Measurements from ENCODE around the gene EIF5B.

EIF5B gene

GRCh38 chr2:99414566-99414965, 77.4 kb downstream of the EIF5B start:
- no peak for DNase-seq (ENCODE audit: low spot score)

GRCh38 chr2:99417396-99417795, 80.2 kb downstream of the EIF5B start:
- no peak for DNase-seq (ENCODE audit: low spot score)

- no peak for DNase-seq (ENCODE audit: low spot score)
Measured at GRCh38 chr2:99420031-99420430, 82.8 kb downstream of the EIF5B start.

GRCh38 chr2:99420751-99421299, 83.6 kb downstream of the EIF5B start:
- DNase-seq (ENCODE audit: low spot score), result no peak

- DNase-seq (ENCODE audit: low spot score), result no peak
Measured at GRCh38 chr2:99421469-99421868, 84.3 kb downstream of the EIF5B start.

- DNase-seq (ENCODE audit: low spot score), result no peak
Measured at GRCh38 chr2:99422599-99422998, 85.4 kb downstream of the EIF5B start.

GRCh38 chr2:99424371-99424770, 87.2 kb downstream of the EIF5B start:
- DNase-seq (ENCODE audit: low spot score), result no peak

GRCh38 chr2:99425022-99425421, 87.8 kb downstream of the EIF5B start:
- no peak for DNase-seq (ENCODE audit: low spot score)

- no peak for DNase-seq (ENCODE audit: low spot score)
Measured at GRCh38 chr2:99430614-99431291, 93.6 kb downstream of the EIF5B start.

- no peak for DNase-seq (ENCODE audit: low spot score)
Measured at GRCh38 chr2:99431587-99432275, 94.5 kb downstream of the EIF5B start.

- no peak for DNase-seq (ENCODE audit: low spot score)
Measured at GRCh38 chr2:99433340-99433739, 96.2 kb downstream of the EIF5B start.

GRCh38 chr2:99436874-99437273, 99.7 kb downstream of the EIF5B start:
- DNase-seq (ENCODE audit: low spot score), result no peak

GRCh38 chr2:99439971-99440505, 102.8 kb downstream of the EIF5B start:
- no peak for DNase-seq (ENCODE audit: low spot score)

GRCh38 chr2:99442837-99443236, 105.6 kb downstream of the EIF5B start:
- DNase-seq (ENCODE audit: low spot score), result no peak

- DNase-seq (ENCODE audit: low spot score), result no peak
Measured at GRCh38 chr2:99444222-99444621, 107.0 kb downstream of the EIF5B start.

GRCh38 chr2:99445065-99445464, 107.9 kb downstream of the EIF5B start:
- no peak for DNase-seq (ENCODE audit: low spot score)

- no peak for DNase-seq (ENCODE audit: low spot score)
Measured at GRCh38 chr2:99448556-99448955, 111.4 kb downstream of the EIF5B start.

GRCh38 chr2:99450199-99450598, 113.0 kb downstream of the EIF5B start:
- no peak for DNase-seq (ENCODE audit: low spot score)

Measured in CD4-positive, alpha-beta T cell treated with Interleukin-6 at 100 ng/mL for 8 hours (primary cell).